HepG2 (cell line): Measurements from ENCODE around the gene DDX39B. TPM values are rescaled to one million over a fixed set of nuclear protein-coding genes. Genes with fewer than 3 reads are reported as not detected.

ENCODE experiments used
- ATAC-seq: fragments of 200-7000 bp; cut with Tn5 transposase; 3 replicates; pipeline ENCODE4 v1.9.1; 2020; ENCODE audit warnings: mild to moderate bottlenecking, moderate library complexity
- BruUV-seq: library from RNA; stranded (reverse); fragments of 400-500 nt; replicated peaks from 2 replicates; lab custom pipeline; 2021; lab: Mats Ljungman, UMichigan
- CTCF ChIA-PET: fragments of 300-600 bp; formaldehyde crosslinking; extraction: SDS; loops from one replicate; lab custom pipeline; 2021; ENCODE audit warnings: low total read pairs, inconsistent platforms, low intra/inter-chr PET ratio; lab: Yijun Ruan, JAX
- POLR2A ChIA-PET: fragments of 350-600 bp; sonication (Branson Sonifier 250); formaldehyde crosslinking; loops from one replicate; lab custom pipeline; 2020; ENCODE audit warnings: antibody characterized with exemption, inconsistent platforms; lab: Yijun Ruan, JAX
- DNase-seq: peaks from one replicate; pipeline ENCODE4 v3.0.0-alpha.2; 2015; ENCODE audit warnings: low spot score
- FAIRE-seq: peaks from 3 replicates; lab custom pipeline; 2011; peaks lifted over from hg19 to GRCh38; lab: Jason Lieb, UNC
- H2AFZ ChIP-seq: one replicate; pipeline ENCODE4 v1.6.1; 2011; ENCODE audit warnings: low read length, inconsistent platforms
- H3K27ac ChIP-seq: fragments of 300-600 bp; 3 replicates; pipeline ENCODE4 v1.8.0; 2011; ENCODE audit warnings: mixed run types, mild to moderate bottlenecking, mixed read lengths, low read length, inconsistent platforms; ENCODE audit not compliant: insufficient read depth; ENCODE audit errors: extremely low read length
- H3K27me3 ChIP-seq, 2 experiments: fragments of 200-600 bp in 1 of 2; 2 replicates in 1 of 2; 3 replicates in 1 of 2; pipeline versions ENCODE4 v1.6.0 to v1.8.0; 2011; ENCODE audit warnings: low read length in 2 of 2, mild to moderate bottlenecking in 2 of 2, moderate library complexity in 2 of 2, inconsistent platforms in 1 of 2; ENCODE audit not compliant: insufficient read depth in 2 of 2, control insufficient read depth in 1 of 2
- H3K36me3 ChIP-seq, 2 experiments: fragments of 200-600 bp in 1 of 2; replicated peaks in 1 of 2; 2 replicates in 1 of 2; 3 replicates in 1 of 2; pipeline versions ENCODE4 v1.5.1 to v1.8.0; 2011; ENCODE audit warnings: low read length in 2 of 2, inconsistent platforms in 1 of 2; ENCODE audit not compliant: insufficient read depth in 2 of 2, control insufficient read depth in 1 of 2
- H3K4me1 ChIP-seq: 2 replicates; pipeline ENCODE4 v1.5.1; 2012; ENCODE audit warnings: low read length, inconsistent platforms; ENCODE audit not compliant: insufficient read depth
- H3K4me2 ChIP-seq: 2 replicates; pipeline ENCODE4 v1.6.0; 2011; ENCODE audit warnings: low read depth, low read length, inconsistent platforms
- H3K4me3 ChIP-seq, 3 experiments: fragments of 200-600 bp in 1 of 3; sonication (generic), shearing (Covaris generic) in 1 of 3; replicated peaks in 1 of 3; 2 replicates each; pipeline ENCODE4 v1.5.1; 2011 to 2016; ENCODE audit warnings: low read length in 3 of 3, inconsistent platforms in 2 of 3, low read depth in 2 of 3, mild to moderate bottlenecking in 2 of 3, control low read depth in 1 of 3, mixed read lengths in 1 of 3; ENCODE audit not compliant: insufficient read depth in 1 of 3
- H3K79me2 ChIP-seq: one replicate; pipeline ENCODE4 v1.6.1; 2011; ENCODE audit warnings: low read length, inconsistent platforms; ENCODE audit not compliant: insufficient read depth
- H3K9ac ChIP-seq: 2 replicates; pipeline ENCODE4 v1.6.0; 2011; ENCODE audit warnings: mild to moderate bottlenecking, low read depth, low read length, inconsistent platforms; ENCODE audit not compliant: insufficient read depth
- H3K9me3 ChIP-seq: 2 replicates; pipeline ENCODE4 v1.5.1; 2012; ENCODE audit warnings: mild to moderate bottlenecking, low read length
- H4K20me1 ChIP-seq: 2 replicates; pipeline ENCODE4 v1.6.0; 2011; ENCODE audit warnings: inconsistent platforms, mild to moderate bottlenecking, low read length, moderate library complexity; ENCODE audit not compliant: insufficient read depth
- GTF3A ChIP-seq: sonication (generic); formaldehyde crosslinking; conservative IDR thresholded peaks from 2 replicates; pipeline ENCODE4 v1.4.0; 2020; ENCODE audit warnings: mild to moderate bottlenecking, missing genetic modification reagents
- MATR3 ChIP-seq: sonication (generic); formaldehyde crosslinking; IDR thresholded peaks from 2 replicates; pipeline ENCODE4 v1.4.0; 2020; ENCODE audit warnings: missing genetic modification reagents
- MLLT10 ChIP-seq: sonication (generic); formaldehyde crosslinking; IDR thresholded peaks from 2 replicates; pipeline ENCODE4 v1.4.0; 2020; ENCODE audit warnings: missing genetic modification reagents
- NPAS2 ChIP-seq: sonication (generic); formaldehyde crosslinking; IDR thresholded peaks from 2 replicates; pipeline ENCODE4 v1.8.0; 2022; ENCODE audit warnings: mild to moderate bottlenecking, missing genetic modification reagents, borderline replicate concordance
- PPARG ChIP-seq: conservative IDR thresholded peaks from 2 replicates; pipeline ENCODE4 v1.6.1; 2016; ENCODE audit warnings: missing biosample characterization, missing genetic modification reagents
- SUZ12 ChIP-seq: fragments of 150-350 bp; IDR thresholded peaks from 2 replicates; pipeline ENCODE4 v1.6.1; 2014; ENCODE audit warnings: low read depth, low read length
- TFE3 ChIP-seq: IDR thresholded peaks from 2 replicates; pipeline ENCODE4 v1.6.1; 2016
- TOE1 ChIP-seq: sonication (generic); formaldehyde crosslinking; IDR thresholded peaks from 2 replicates; pipeline ENCODE4 v1.4.0; 2020; ENCODE audit warnings: mild to moderate bottlenecking, missing genetic modification reagents
- ZNF350 ChIP-seq: sonication (generic); formaldehyde crosslinking; IDR thresholded peaks from 2 replicates; pipeline ENCODE4 v1.4.0; 2020; ENCODE audit warnings: mild to moderate bottlenecking, low read depth, missing genetic modification reagents, borderline replicate concordance
- ZNF513 ChIP-seq: sonication (generic); formaldehyde crosslinking; conservative IDR thresholded peaks from 2 replicates; pipeline ENCODE4 v1.5.0; 2020; ENCODE audit warnings: missing genetic modification reagents
- ZNF530 ChIP-seq: sonication (generic); formaldehyde crosslinking; IDR thresholded peaks from 2 replicates; pipeline ENCODE4 v1.5.0; 2020; ENCODE audit warnings: low read depth, mild to moderate bottlenecking, missing genetic modification reagents
- ZNF549 ChIP-seq: sonication (generic); formaldehyde crosslinking; IDR thresholded peaks from 2 replicates; pipeline ENCODE4 v1.5.0; 2020; ENCODE audit warnings: missing genetic modification reagents
- ZNF616 ChIP-seq: sonication (generic); formaldehyde crosslinking; IDR thresholded peaks from 2 replicates; pipeline ENCODE4 v1.5.0; 2020; ENCODE audit warnings: low read depth, mild to moderate bottlenecking, missing genetic modification reagents
- ZNF660 ChIP-seq: sonication (generic); formaldehyde crosslinking; IDR thresholded peaks from 2 replicates; pipeline ENCODE4 v1.5.1; 2020; ENCODE audit warnings: mild to moderate bottlenecking, low read depth, missing genetic modification reagents, borderline replicate concordance
- WGBS: methylation state at CpG from one replicate; pipeline ENCODE4 v1.1.6; 2017; ENCODE audit warnings: low lambda C conversion rate; 5-methylcytosine and 5-hydroxymethylcytosine counted together
- in situ Hi-C: cut with HindIII; loops from 2 replicates; pipeline ENCODE4 v1.10.0; 2017; ENCODE audit warnings: low pct_unique_long_range_greater_than_20kb; ENCODE audit not compliant: extremely low pct_ligation_motif_present
- intact Hi-C: fragments of 100-400 bp; cut with micrococcal nuclease; formaldehyde crosslinking; loops from one replicate; pipeline ENCODE4 v1.10.0; 2022; ENCODE audit not compliant: unreplicated experiment
- polyA plus RNA-seq, 8 experiments: library from polyadenylated mRNA; depleted of rRNA in 3 of 8; stranded (reverse) in 7 of 8; unstranded in 1 of 8; fragments of >200 nt; fragmentation: Illumina TruSeq in 4 of 8; extraction: Trizol in 4 of 8; gene quantifications; 2 replicates each; pipeline versions ENCODE4 v1.2.1 to v1.2.3, GENCODE V29; 2011 to 2016; ENCODE audit warnings: low read depth in 4 of 8, missing spikeins in 1 of 8, mixed read lengths in 1 of 8; ENCODE audit not compliant: insufficient read depth in 1 of 8
- total RNA-seq, 5 experiments: library from RNA; depleted of rRNA; stranded (reverse); fragments of >200 nt; fragmentation: Illumina TruSeq; extraction: Trizol; gene quantifications; 2 replicates each; pipeline ENCODE4 v1.2.3, GENCODE V29; 2016; ENCODE audit warnings: low read depth in 1 of 5
- TF ChIP-seq, protein P1 (sequence below): sonication (generic); formaldehyde crosslinking; IDR thresholded peaks from 2 replicates; pipeline ENCODE4 v1.4.0; 2020; ENCODE audit warnings: mild to moderate bottlenecking, missing genetic modification reagents
- TF ChIP-seq, protein P2 (sequence below): sonication (generic); formaldehyde crosslinking; IDR thresholded peaks from 2 replicates; pipeline ENCODE4 v1.4.0; 2020; ENCODE audit warnings: missing genetic modification reagents, mild to moderate bottlenecking, borderline replicate concordance

Gene DDX39B
- total and polyA plus RNA-seq, 2 of the 13 experiments (the other 11 are each of a cell fraction or from before 2014, with no cell fraction given): 570 to 678 TPM

DNA sequence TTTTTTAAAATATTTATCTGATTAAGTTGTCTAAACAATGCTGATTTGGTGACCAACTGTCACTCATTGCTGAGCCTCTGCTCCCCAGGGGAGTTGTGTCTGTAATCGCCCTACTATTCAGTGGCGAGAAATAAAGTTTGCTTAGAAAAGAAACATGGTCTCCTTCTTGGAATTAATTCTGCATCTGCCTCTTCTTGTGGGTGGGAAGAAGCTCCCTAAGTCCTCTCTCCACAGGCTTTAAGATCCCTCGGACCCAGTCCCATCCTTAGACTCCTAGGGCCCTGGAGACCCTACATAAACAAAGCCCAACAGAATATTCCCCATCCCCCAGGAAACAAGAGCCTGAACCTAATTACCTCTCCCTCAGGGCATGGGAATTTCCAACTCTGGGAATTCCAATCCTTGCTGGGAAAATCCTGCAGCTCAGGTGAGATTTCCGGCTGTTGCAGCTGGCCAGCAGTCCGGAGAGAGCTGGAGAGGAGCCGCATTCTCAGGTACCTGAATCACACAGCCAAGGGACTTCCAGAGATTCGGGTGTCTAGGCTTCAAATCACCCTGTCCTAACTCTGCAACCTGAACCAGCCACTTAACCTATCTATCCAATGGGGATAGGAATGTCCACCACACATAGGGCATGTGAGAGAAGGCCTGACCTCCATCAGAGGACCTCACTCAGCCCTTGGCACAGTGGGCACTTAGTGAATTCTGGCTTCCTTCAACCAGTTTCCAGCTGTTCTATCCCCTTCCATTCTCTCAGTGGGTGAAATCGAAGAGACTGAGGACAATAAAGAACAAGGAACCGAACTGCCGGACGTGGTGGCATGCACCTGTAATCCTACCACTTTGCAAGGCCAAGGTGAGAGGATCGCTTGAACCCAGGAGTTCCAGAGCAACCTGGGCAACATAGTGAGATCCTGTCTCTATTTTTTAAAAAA, 36.6 kb upstream of the DDX39B start (continued):
- TF ChIP-seq ZNF350: no peak
- no peak for TF ChIP-seq MATR3 (CRISPR knock-in tag)
- TF ChIP-seq TOE1 (CRISPR knock-in tag): no peak
- TF ChIP-seq ZNF549 (CRISPR knock-in tag): no peak
- TF ChIP-seq, protein P1, sequence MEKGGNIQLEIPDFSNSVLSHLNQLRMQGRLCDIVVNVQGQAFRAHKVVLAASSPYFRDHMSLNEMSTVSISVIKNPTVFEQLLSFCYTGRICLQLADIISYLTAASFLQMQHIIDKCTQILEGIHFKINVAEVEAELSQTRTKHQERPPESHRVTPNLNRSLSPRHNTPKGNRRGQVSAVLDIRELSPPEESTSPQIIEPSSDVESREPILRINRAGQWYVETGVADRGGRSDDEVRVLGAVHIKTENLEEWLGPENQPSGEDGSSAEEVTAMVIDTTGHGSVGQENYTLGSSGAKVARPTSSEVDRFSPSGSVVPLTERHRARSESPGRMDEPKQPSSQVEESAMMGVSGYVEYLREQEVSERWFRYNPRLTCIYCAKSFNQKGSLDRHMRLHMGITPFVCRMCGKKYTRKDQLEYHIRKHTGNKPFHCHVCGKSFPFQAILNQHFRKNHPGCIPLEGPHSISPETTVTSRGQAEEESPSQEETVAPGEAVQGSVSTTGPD: no peak

DNA sequence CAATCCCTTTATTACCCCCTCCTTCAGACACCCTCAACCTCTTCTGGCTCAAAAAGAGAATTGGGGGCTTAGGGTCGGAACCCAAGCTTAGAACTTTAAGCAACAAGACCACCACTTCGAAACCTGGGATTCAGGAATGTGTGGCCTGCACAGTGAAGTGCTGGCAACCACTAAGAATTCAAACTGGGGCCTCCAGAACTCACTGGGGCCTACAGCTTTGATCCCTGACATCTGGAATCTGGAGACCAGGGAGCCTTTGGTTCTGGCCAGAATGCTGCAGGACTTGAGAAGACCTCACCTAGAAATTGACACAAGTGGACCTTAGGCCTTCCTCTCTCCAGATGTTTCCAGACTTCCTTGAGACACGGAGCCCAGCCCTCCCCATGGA, 35.8 kb upstream of the DDX39B start:
- Histone ChIP-seq H3K27me3 (peaks cover 21 to 96% of the 10 kb centered on the region in 2 experiments), H3K9me3 (no peaks in the 10 kb centered on the region), H4K20me1 (no peaks in the 10 kb centered on the region), H3K27ac (no peak overlapping the region), H2AFZ (no peak overlapping the region), H3K9ac (no peak overlapping the region), H3K79me2 (no peaks in the 10 kb centered on the region), H3K4me2 (no peak overlapping the region), H3K4me3 (no peak overlapping the region), H3K36me3 (no peaks in the 10 kb centered on the region), H3K4me1 (peaks cover 23% of the 10 kb centered on the region)
- intact Hi-C loops: no loop called here
- CTCF ChIA-PET: no interaction called here
- in situ Hi-C loops: no loop called here
- WGBS: 28% methylated on average over 3 of the region's 3 CpGs
- POLR2A ChIA-PET: interaction anchor here (0.6 to 2.3 kb wide), 5 partner anchors 21 to 87 kb away, joined by 3 to 9 read pairs (median 5); partner anchors contain the start of genes DDX39B, GPANK1 and NFKBIL1
- ATAC-seq: no peak
- no peak for FAIRE-seq
- no TSS peak for BruUV-seq
- no peak for DNase-seq
- TF ChIP-seq MLLT10 (CRISPR knock-in tag) (no peak), NPAS2 (no peak), TFE3 (no peak), ZNF660 (CRISPR knock-in tag) (no peak), GTF3A (CRISPR knock-in tag) (no peak), PPARG (CRISPR knock-in tag) (no peak), ZNF513 (CRISPR knock-in tag) (no peak), SUZ12 (no peak), ZNF530 (CRISPR knock-in tag) (no peak), ZNF616 (no peak)
- TF ChIP-seq, protein P2, sequence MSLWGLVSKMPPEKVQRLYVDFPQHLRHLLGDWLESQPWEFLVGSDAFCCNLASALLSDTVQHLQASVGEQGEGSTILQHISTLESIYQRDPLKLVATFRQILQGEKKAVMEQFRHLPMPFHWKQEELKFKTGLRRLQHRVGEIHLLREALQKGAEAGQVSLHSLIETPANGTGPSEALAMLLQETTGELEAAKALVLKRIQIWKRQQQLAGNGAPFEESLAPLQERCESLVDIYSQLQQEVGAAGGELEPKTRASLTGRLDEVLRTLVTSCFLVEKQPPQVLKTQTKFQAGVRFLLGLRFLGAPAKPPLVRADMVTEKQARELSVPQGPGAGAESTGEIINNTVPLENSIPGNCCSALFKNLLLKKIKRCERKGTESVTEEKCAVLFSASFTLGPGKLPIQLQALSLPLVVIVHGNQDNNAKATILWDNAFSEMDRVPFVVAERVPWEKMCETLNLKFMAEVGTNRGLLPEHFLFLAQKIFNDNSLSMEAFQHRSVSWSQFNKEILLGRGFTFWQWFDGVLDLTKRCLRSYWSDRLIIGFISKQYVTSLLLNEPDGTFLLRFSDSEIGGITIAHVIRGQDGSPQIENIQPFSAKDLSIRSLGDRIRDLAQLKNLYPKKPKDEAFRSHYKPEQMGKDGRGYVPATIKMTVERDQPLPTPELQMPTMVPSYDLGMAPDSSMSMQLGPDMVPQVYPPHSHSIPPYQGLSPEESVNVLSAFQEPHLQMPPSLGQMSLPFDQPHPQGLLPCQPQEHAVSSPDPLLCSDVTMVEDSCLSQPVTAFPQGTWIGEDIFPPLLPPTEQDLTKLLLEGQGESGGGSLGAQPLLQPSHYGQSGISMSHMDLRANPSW: no peak
